ENCODE results near the gene RNF19B.

DNA sequence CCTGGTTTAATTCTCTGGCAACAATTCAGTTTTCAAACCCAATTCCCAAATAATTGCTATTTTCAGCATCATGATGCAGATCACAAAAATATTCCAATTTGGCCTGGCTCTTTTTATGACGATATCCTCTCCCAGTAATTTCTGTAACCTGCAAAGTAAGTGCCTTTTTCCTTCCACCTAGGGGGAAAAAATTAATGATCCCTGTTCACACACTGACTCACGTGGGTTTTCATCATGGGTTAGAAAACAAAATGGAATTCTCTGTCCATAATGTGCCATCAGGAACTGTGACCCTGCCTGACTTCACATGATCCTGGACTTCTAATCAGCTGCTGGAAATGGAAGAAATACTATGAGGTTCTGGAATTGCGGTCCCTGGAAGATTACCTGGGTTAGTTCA, 47.6 kb upstream of the RNF19B start:
- no peak for TF ChIP-seq POLR2A (IDR thresholded peaks at IDR 0.05; ENCODE audit: borderline replicate concordance, extremely low read depth, insufficient read depth, insufficient read length)
- TF ChIP-seq, protein P1, sequence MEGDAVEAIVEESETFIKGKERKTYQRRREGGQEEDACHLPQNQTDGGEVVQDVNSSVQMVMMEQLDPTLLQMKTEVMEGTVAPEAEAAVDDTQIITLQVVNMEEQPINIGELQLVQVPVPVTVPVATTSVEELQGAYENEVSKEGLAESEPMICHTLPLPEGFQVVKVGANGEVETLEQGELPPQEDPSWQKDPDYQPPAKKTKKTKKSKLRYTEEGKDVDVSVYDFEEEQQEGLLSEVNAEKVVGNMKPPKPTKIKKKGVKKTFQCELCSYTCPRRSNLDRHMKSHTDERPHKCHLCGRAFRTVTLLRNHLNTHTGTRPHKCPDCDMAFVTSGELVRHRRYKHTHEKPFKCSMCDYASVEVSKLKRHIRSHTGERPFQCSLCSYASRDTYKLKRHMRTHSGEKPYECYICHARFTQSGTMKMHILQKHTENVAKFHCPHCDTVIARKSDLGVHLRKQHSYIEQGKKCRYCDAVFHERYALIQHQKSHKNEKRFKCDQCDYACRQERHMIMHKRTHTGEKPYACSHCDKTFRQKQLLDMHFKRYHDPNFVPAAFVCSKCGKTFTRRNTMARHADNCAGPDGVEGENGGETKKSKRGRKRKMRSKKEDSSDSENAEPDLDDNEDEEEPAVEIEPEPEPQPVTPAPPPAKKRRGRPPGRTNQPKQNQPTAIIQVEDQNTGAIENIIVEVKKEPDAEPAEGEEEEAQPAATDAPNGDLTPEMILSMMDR (IDR thresholded peaks at IDR 0.05 in 2 of 3, conservative IDR thresholded peaks at IDR 0.05 in 1 of 3; ENCODE audit: borderline replicate concordance in 1 of 3, insufficient read depth in 1 of 3, low read depth in 2 of 3, low read length in 2 of 3): no peak
- TF ChIP-seq SIN3A (IDR thresholded peaks at IDR 0.05; ENCODE audit: low read depth): no peak

Data from HCT116 (cell line).